ENCODE data around the gene OR2M3.
"Not testable (repeated sequence)": the region's sequence is repeated elsewhere in the genome, so short reads cannot be mapped to it uniquely, and the experiment has no call there.

Gene OR2M3

GRCh38 chr1:248229360-248229908 lies 32.4 kb downstream of the OR2M3 start:
- no peak overlapping the region for H3K4me3 ChIP-seq (ENCODE audit: low read length)
- H3K9me3 ChIP-seq (ENCODE audit: low read length), result no peaks in the 10 kb centered on the region
- peaks cover 3% of the 10 kb centered on the region for H3K27me3 ChIP-seq (ENCODE audit: insufficient read depth, low read length)
- no peaks in the 10 kb centered on the region for H3K36me3 ChIP-seq (ENCODE audit: insufficient read depth, low read length)
- H3K4me1 ChIP-seq (ENCODE audit: insufficient read depth, low read length), result no peaks in the 10 kb centered on the region
- no peak overlapping the region for H2AFZ ChIP-seq (ENCODE audit: low read depth, low read length)

- peaks cover 3% of the 10 kb centered on the region for H3K27me3 ChIP-seq (ENCODE audit: insufficient read depth, low read length)
- H3K36me3 ChIP-seq (ENCODE audit: insufficient read depth, low read length), result no peaks in the 10 kb centered on the region
- H3K4me1 ChIP-seq (ENCODE audit: insufficient read depth, low read length), result no peaks in the 10 kb centered on the region
- no peak within 1 kb of the TSS for H2AFZ ChIP-seq (ENCODE audit: low read depth, low read length)
- no peak within 1 kb of the TSS for H3K4me3 ChIP-seq (ENCODE audit: low read length)
- H3K9me3 ChIP-seq (ENCODE audit: low read length), result no peaks in the 10 kb centered on the region
Measured at GRCh38 chr1:248231117-248231516, 34.1 kb downstream of the OR2M3 start, which contains the start of gene OR2M4. OR2M4 (plus strand) TSS chr1:248231417; CDS start chr1:248238929, 7,512 bp downstream.

GRCh38 chr1:248239478-248239877 lies 42.4 kb downstream of the OR2M3 start:
- H3K27me3 ChIP-seq (ENCODE audit: insufficient read depth, low read length), result no peaks in the 10 kb centered on the region
- no peaks in the 10 kb centered on the region for H3K36me3 ChIP-seq (ENCODE audit: insufficient read depth, low read length)
- no peaks in the 10 kb centered on the region for H3K4me1 ChIP-seq (ENCODE audit: insufficient read depth, low read length)
- no peaks in the 10 kb centered on the region for H3K9me3 ChIP-seq (ENCODE audit: low read length)
- no peak overlapping the region for H2AFZ ChIP-seq (ENCODE audit: low read depth, low read length)
- no peak overlapping the region for H3K4me3 ChIP-seq (ENCODE audit: low read length)

GRCh38 chr1:248243204-248243603 lies 46.1 kb downstream of the OR2M3 start:
- H3K36me3 ChIP-seq (ENCODE audit: insufficient read depth, low read length), result no peaks in the 10 kb centered on the region
- no peak overlapping the region for H2AFZ ChIP-seq (ENCODE audit: low read depth, low read length)
- no peak overlapping the region for H3K4me3 ChIP-seq (ENCODE audit: low read length)
- H3K27me3 ChIP-seq (ENCODE audit: insufficient read depth, low read length), result no peaks in the 10 kb centered on the region
- no peaks in the 10 kb centered on the region for H3K9me3 ChIP-seq (ENCODE audit: low read length)
- no peaks in the 10 kb centered on the region for H3K4me1 ChIP-seq (ENCODE audit: insufficient read depth, low read length)

- not testable (repeated sequence) for H3K4me3 ChIP-seq (ENCODE audit: low read length); H3K4me1 ChIP-seq (ENCODE audit: insufficient read depth, low read length); H3K27me3 ChIP-seq (ENCODE audit: insufficient read depth, low read length); H3K9me3 ChIP-seq (ENCODE audit: low read length); H2AFZ ChIP-seq (ENCODE audit: low read depth, low read length); H3K36me3 ChIP-seq (ENCODE audit: insufficient read depth, low read length)
Measured at GRCh38 chr1:248259309-248259708, 62.2 kb downstream of the OR2M3 start.

All from neuron (in vitro differentiated cells).